ENCODE results near the gene PLEKHH2.

DNA sequence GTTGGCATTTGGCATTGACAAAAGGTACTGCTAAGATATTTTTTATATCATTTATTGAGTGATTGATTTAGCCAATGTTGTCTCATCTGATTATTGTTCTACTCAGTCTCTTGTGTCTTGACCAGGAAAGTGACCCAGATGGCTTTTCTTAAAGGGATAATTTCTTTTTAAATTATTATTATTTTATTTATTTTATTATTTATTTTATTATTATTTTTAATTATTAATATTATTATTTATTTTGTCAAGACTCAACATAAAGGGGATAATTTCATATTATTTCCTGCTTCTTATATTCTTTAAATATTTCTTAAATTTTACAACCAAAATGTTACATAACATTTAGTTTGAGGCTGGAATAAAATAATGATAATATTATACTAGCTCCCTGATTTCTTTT lies 163.8 kb downstream of the PLEKHH2 start:
- TF ChIP-seq, protein P1, sequence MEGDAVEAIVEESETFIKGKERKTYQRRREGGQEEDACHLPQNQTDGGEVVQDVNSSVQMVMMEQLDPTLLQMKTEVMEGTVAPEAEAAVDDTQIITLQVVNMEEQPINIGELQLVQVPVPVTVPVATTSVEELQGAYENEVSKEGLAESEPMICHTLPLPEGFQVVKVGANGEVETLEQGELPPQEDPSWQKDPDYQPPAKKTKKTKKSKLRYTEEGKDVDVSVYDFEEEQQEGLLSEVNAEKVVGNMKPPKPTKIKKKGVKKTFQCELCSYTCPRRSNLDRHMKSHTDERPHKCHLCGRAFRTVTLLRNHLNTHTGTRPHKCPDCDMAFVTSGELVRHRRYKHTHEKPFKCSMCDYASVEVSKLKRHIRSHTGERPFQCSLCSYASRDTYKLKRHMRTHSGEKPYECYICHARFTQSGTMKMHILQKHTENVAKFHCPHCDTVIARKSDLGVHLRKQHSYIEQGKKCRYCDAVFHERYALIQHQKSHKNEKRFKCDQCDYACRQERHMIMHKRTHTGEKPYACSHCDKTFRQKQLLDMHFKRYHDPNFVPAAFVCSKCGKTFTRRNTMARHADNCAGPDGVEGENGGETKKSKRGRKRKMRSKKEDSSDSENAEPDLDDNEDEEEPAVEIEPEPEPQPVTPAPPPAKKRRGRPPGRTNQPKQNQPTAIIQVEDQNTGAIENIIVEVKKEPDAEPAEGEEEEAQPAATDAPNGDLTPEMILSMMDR (IDR thresholded peaks at IDR 0.05; ENCODE audit: insufficient read depth, low read depth, low read length): no peak
- no peak for TF ChIP-seq EZH2 (IDR thresholded peaks at IDR 0.05; ENCODE audit: insufficient read depth, low read length)

Data from astrocyte (in vitro differentiated cells and primary cell).